ENCODE results near the gene TTC39B. TPM values are rescaled to one million over a fixed set of nuclear protein-coding genes. Genes with fewer than 3 reads are reported as not detected.

Gene TTC39B
- total and polyA plus RNA-seq, 4 experiments from 2014 or later, result 10.5 to 30.2 (median 19.9) TPM

DNA sequence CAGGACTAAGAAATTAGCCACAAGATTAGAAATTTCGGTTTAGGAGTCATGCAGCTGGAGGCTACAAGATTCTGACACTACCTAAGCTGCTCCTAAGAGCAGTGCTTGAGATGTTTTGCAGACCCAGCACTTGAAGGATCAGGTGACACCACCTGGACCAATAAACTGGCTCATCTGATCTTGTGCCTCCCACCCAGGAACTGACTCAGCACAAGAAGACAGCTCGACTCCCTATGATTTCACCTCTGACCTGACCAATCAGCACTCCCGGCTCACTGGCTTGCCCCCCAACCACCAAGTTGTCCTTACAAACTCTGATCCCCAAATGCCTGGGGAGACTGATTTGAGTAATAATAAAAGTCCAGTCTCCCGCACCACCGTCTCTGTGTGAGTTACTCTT, 170.4 kb downstream of the TTC39B start:
- intact Hi-C loops (cut with micrococcal nuclease), result no loop called here
- Histone ChIP-seq H3K27ac (ENCODE audit: low read depth, low read length) (no peak overlapping the region), H3K4me3 (ENCODE audit: low read length in 2 of 2) (no peak overlapping the region), H3K4me1 (ENCODE audit: insufficient read depth, low read length) (no peaks in the 10 kb centered on the region), H3K27me3 (ENCODE audit: insufficient read depth, low read length) (no peaks in the 10 kb centered on the region), H3K9me3 (ENCODE audit: control insufficient read depth in 1 of 2, low read length in 2 of 2) (no peaks in the 10 kb centered on the region), H3K36me3 (ENCODE audit: insufficient read depth, low read length) (no peaks in the 10 kb centered on the region)
- peaks cover 4 to 5% (median 5%) of the 10 kb centered on the region in 4 donors for H3K4me1 Mint-ChIP-seq
- ChIA-PET CTCF (ENCODE audit: partially characterized antibody) (interaction anchor here (0.9 to 7.2 kb wide), 5 partner anchors 12 to 66 kb away, joined by 3 to 126 read pairs (median 7); no protein-coding TSS in a partner anchor), POLR2A (ENCODE audit: partially characterized antibody) (no interaction called here)
- DNase-seq, result no peak
- H3K4me3 Mint-ChIP-seq, result no peak overlapping the region
- peaks cover 0 to 1% of the 10 kb centered on the region in 2 donors for H3K27me3 Mint-ChIP-seq
- H3K9me3 Mint-ChIP-seq, result peaks cover 0 to 2% (median 0%) of the 10 kb centered on the region in 8 donors
- H3K27ac Mint-ChIP-seq, result no peak overlapping the region
- H3K36me3 Mint-ChIP-seq, result no peaks in the 10 kb centered on the region

DNA sequence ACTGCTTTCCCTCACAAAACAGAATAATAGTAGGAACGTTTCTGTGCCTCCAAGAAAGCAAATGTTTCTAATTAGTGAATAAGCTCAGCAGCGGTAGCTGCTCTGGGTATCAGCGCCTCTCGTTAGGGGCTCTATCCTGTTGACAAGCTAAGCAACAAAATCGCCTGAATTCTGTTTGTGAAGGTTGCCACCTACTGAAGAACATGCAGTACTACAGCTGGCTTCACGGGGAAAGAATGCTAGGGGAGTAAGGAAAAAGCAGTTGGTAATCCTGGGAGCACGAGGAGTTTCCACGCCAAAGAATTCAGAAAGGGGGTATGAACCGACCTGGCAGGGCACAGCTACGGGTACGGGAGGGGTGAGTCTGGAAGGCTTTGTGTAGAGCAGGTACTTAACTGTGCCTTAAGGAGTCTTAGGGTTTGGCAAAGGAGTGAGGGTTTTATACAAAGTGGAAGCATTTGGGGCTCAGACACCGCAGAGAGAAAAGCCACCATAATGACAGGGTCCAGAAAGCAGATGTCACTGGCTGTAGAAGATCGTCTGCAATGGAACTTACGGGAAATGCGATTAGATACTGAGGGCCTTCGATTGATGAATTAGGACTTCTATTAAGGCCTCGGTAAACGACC, 171.7 kb downstream of the TTC39B start:
- POLR2A ChIA-PET (ENCODE audit: partially characterized antibody), result interaction anchor here (1.1 kb wide), 1 partner anchor 31 kb away, joined by 5 read pairs; no protein-coding TSS in a partner anchor
- Histone ChIP-seq H3K27ac (ENCODE audit: low read depth, low read length) (no peak overlapping the region), H3K9me3 (ENCODE audit: control insufficient read depth in 1 of 2, low read length in 2 of 2) (no peaks in the 10 kb centered on the region), H3K27me3 (ENCODE audit: insufficient read depth, low read length) (no peaks in the 10 kb centered on the region), H3K4me3 (ENCODE audit: low read length in 2 of 2) (no peak overlapping the region), H3K4me1 (ENCODE audit: insufficient read depth, low read length) (no peaks in the 10 kb centered on the region), H3K36me3 (ENCODE audit: insufficient read depth, low read length) (no peaks in the 10 kb centered on the region)
- intact Hi-C loops (cut with micrococcal nuclease), result loop anchor here (1.0 kb wide), 2 partner anchors 31 to 367 kb away; no protein-coding TSS in a partner anchor
- Mint-ChIP-seq H3K4me3 (peak overlapping the region in 2 of 8 donors; percentile 33 to 42), H3K27me3 (peaks cover 0 to 1% of the 10 kb centered on the region in 2 donors), H3K4me1 (peaks cover 4 to 5% (median 5%) of the 10 kb centered on the region in 4 donors), H3K27ac (no peak overlapping the region), H3K36me3 (no peaks in the 10 kb centered on the region), H3K9me3 (peaks cover 0 to 2% (median 0%) of the 10 kb centered on the region in 8 donors)
- CTCF ChIA-PET (ENCODE audit: partially characterized antibody), result interaction anchor here (0.8 to 7.2 kb wide), 22 partner anchors 8 to 1707 kb away, joined by 3 to 126 read pairs (median 4); no protein-coding TSS in a partner anchor
- DNase-seq, result peak; percentile 41 to 59 (median 54)

DNA sequence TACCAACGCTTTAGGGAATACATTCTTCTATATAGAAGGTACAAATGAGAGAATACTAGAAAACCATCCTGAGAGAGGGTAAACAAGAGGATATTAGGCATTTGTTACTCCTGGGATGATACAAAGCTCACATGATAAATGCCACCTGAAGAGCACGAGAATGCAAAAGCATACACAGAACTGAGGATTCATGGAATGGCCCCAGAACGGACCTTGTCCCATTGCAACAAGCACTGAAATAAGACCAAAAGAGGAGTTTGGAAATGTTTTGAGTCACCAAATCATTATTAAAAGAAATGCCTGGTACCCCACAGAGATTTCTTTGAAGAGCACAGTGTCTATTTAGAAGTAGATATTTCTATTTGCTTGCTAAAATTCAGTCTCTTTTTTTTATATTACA, 173.5 kb downstream of the TTC39B start:
- intact Hi-C loops (cut with micrococcal nuclease), result no loop called here
- H3K4me1 ChIP-seq (ENCODE audit: insufficient read depth, low read length), result no peaks in the 10 kb centered on the region
- no peak overlapping the region for H3K27ac Mint-ChIP-seq
- no peak overlapping the region for H3K4me3 Mint-ChIP-seq
- no peak for DNase-seq
- H3K36me3 ChIP-seq (ENCODE audit: insufficient read depth, low read length), result no peaks in the 10 kb centered on the region
- H3K4me3 ChIP-seq (ENCODE audit: low read length in 2 of 2), result no peak overlapping the region
- H3K27me3 ChIP-seq (ENCODE audit: insufficient read depth, low read length), result no peaks in the 10 kb centered on the region
- ChIA-PET POLR2A (ENCODE audit: partially characterized antibody) (no interaction called here), CTCF (ENCODE audit: partially characterized antibody) (interaction anchor here (2.6 to 7.2 kb wide), 2 partner anchors 29 kb away, joined by 10 to 126 read pairs; no protein-coding TSS in a partner anchor)
- peaks cover 0 to 2% (median 0%) of the 10 kb centered on the region in 8 donors for H3K9me3 Mint-ChIP-seq
- H3K27me3 Mint-ChIP-seq, result no peaks in the 10 kb centered on the region
- peaks cover 4 to 5% (median 5%) of the 10 kb centered on the region in 4 donors for H3K4me1 Mint-ChIP-seq
- H3K27ac ChIP-seq (ENCODE audit: low read depth, low read length), result no peak overlapping the region
- H3K36me3 Mint-ChIP-seq, result no peaks in the 10 kb centered on the region
- H3K9me3 ChIP-seq (ENCODE audit: control insufficient read depth in 1 of 2, low read length in 2 of 2), result no peaks in the 10 kb centered on the region

DNA sequence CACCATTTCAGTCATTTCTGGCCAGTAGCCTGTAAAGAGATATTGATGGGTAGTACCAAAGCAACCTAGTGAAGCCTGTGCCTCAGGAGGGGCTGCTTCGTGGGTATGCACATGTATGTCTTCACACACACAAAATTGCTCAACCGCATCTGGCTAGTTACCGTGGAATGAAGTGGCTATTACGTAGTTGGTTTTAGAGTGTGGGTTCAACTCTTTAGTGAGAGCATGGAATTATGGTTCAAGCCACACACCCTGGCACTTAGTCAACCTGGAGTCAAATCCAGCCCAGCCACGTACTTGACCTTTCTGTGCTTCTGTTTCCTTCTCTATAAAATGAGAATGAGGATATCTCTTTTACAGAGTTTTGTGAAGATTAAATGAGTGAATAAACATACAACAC, 174.9 kb downstream of the TTC39B start:
- POLR2A ChIA-PET (ENCODE audit: partially characterized antibody), result no interaction called here
- Mint-ChIP-seq H3K4me3 (no peak overlapping the region), H3K36me3 (no peaks in the 10 kb centered on the region), H3K27me3 (peaks cover under 1 to 3% of the 10 kb centered on the region in 2 donors), H3K9me3 (peaks cover 0 to 2% (median 0%) of the 10 kb centered on the region in 8 donors), H3K4me1 (peaks cover 4 to 5% (median 5%) of the 10 kb centered on the region in 4 donors), H3K27ac (no peak overlapping the region)
- Histone ChIP-seq H3K27me3 (ENCODE audit: insufficient read depth, low read length) (no peaks in the 10 kb centered on the region), H3K36me3 (ENCODE audit: insufficient read depth, low read length) (no peaks in the 10 kb centered on the region), H3K4me3 (ENCODE audit: low read length in 2 of 2) (no peak overlapping the region), H3K27ac (ENCODE audit: low read depth, low read length) (no peak overlapping the region), H3K4me1 (ENCODE audit: insufficient read depth, low read length) (no peaks in the 10 kb centered on the region), H3K9me3 (ENCODE audit: control insufficient read depth in 1 of 2, low read length in 2 of 2) (no peaks in the 10 kb centered on the region)
- intact Hi-C loops (cut with micrococcal nuclease), result no loop called here
- CTCF ChIA-PET (ENCODE audit: partially characterized antibody), result interaction anchor here (1.2 to 2.6 kb wide), 2 partner anchors 14 to 28 kb away, joined by 3 to 10 read pairs; no protein-coding TSS in a partner anchor
- DNase-seq, result no peak

DNA sequence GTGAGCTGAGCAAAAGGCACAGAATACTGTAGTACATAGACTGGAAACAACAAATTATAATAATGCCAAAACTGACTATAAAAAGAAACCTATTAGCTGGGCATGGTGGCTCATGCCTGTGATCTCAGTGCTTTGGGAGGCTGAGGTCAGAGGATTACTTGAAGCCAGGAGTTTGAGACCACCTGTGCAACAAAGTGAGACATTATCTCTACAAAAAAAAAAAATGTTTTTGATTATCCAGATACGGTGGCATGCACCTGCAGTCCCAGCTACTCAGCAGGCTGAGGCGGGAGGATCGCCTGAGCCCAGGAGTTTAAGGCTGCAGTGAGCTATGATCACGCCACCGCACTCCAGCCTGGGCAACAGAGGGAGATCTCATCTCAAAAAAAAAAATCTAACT, 175.9 kb downstream of the TTC39B start:
- peaks cover 4 to 5% (median 5%) of the 10 kb centered on the region in 4 donors for H3K4me1 Mint-ChIP-seq
- H3K36me3 Mint-ChIP-seq, result no peaks in the 10 kb centered on the region
- Histone ChIP-seq H3K4me3 (ENCODE audit: low read length in 2 of 2) (no peak overlapping the region), H3K27ac (ENCODE audit: low read depth, low read length) (no peak overlapping the region), H3K36me3 (ENCODE audit: insufficient read depth, low read length) (no peaks in the 10 kb centered on the region), H3K9me3 (ENCODE audit: control insufficient read depth in 1 of 2, low read length in 2 of 2) (no peaks in the 10 kb centered on the region), H3K4me1 (ENCODE audit: insufficient read depth, low read length) (no peaks in the 10 kb centered on the region), H3K27me3 (ENCODE audit: insufficient read depth, low read length) (no peaks in the 10 kb centered on the region)
- ChIA-PET CTCF (ENCODE audit: partially characterized antibody) (interaction anchor here (2.6 kb wide), 1 partner anchor 27 kb away, joined by 10 read pairs; no protein-coding TSS in a partner anchor), POLR2A (ENCODE audit: partially characterized antibody) (no interaction called here)
- H3K27me3 Mint-ChIP-seq, result peaks cover 5 to 8% of the 10 kb centered on the region in 2 donors
- no peak overlapping the region for H3K27ac Mint-ChIP-seq
- intact Hi-C loops (cut with micrococcal nuclease), result no loop called here
- DNase-seq, result no peak
- H3K9me3 Mint-ChIP-seq, result no peaks in the 10 kb centered on the region
- H3K4me3 Mint-ChIP-seq, result no peak overlapping the region

DNA sequence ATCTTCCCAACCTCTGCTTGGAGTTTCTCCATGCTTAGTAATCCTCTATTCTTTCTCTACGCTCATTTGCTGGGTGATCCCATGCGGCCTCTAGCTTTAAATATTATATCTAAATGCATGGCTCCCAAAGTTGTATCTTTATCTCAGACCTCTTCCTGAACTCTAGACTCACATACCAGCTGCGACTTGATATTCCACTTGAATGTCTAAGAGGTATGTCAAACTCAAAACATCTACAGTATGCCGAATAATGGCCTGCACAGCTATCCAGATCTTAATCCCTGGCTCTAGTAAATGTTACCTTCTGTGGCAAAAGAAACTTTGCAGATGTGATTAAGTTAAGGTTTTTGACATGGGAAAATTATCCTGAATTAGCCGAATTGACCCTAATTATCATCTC, 179.2 kb downstream of the TTC39B start:
- ChIA-PET POLR2A (ENCODE audit: partially characterized antibody) (no interaction called here), CTCF (ENCODE audit: partially characterized antibody) (no interaction called here)
- Histone ChIP-seq H3K27ac (ENCODE audit: low read depth, low read length) (no peak overlapping the region), H3K4me3 (ENCODE audit: low read length in 2 of 2) (no peak overlapping the region), H3K27me3 (ENCODE audit: insufficient read depth, low read length) (no peaks in the 10 kb centered on the region), H3K9me3 (ENCODE audit: control insufficient read depth in 1 of 2, low read length in 2 of 2) (no peaks in the 10 kb centered on the region), H3K36me3 (ENCODE audit: insufficient read depth, low read length) (no peaks in the 10 kb centered on the region), H3K4me1 (ENCODE audit: insufficient read depth, low read length) (no peaks in the 10 kb centered on the region)
- Mint-ChIP-seq H3K4me1 (peaks cover 0 to 3% (median under 1%) of the 10 kb centered on the region in 4 donors), H3K4me3 (no peak overlapping the region), H3K36me3 (no peaks in the 10 kb centered on the region), H3K27me3 (peaks cover 10 to 13% of the 10 kb centered on the region in 2 donors), H3K9me3 (no peaks in the 10 kb centered on the region), H3K27ac (no peak overlapping the region)
- no peak for DNase-seq
- intact Hi-C loops (cut with micrococcal nuclease), result no loop called here

DNA sequence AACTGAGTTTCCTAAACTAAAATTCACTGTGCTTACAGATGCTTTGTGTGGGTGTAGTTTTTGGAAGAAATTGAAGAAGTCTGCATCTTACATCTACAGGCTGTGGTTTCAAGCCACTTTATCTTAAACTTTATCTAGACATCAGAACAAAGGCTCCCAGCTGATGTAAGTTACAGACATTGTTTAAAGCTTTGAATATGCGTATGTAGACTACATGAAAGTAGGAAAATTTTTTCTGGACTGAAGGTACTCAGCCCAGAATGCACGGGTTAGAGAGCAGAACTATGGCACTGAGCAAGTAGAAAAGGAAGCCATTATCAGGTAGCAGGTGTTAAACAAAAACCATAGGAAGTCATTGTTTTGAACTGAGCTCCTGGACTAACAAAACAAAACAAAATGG, 185.4 kb downstream of the TTC39B start:
- ChIA-PET POLR2A (ENCODE audit: partially characterized antibody) (no interaction called here), CTCF (ENCODE audit: partially characterized antibody) (interaction anchor here (0.8 to 1.5 kb wide), 4 partner anchors 14 to 28 kb away, joined by 3 to 10 read pairs (median 6); no protein-coding TSS in a partner anchor)
- peaks cover 9 to 11% of the 10 kb centered on the region in 2 donors for H3K27me3 Mint-ChIP-seq
- no peaks in the 10 kb centered on the region for H3K36me3 Mint-ChIP-seq
- Histone ChIP-seq H3K27me3 (ENCODE audit: insufficient read depth, low read length) (no peaks in the 10 kb centered on the region), H3K4me1 (ENCODE audit: insufficient read depth, low read length) (peaks cover 13% of the 10 kb centered on the region), H3K4me3 (ENCODE audit: low read length in 2 of 2) (no peak overlapping the region), H3K27ac (ENCODE audit: low read depth, low read length) (no peak overlapping the region), H3K36me3 (ENCODE audit: insufficient read depth, low read length) (no peaks in the 10 kb centered on the region), H3K9me3 (ENCODE audit: control insufficient read depth in 1 of 2, low read length in 2 of 2) (no peaks in the 10 kb centered on the region)
- H3K4me1 Mint-ChIP-seq, result peaks cover 14 to 24% (median 18%) of the 10 kb centered on the region in 4 donors
- intact Hi-C loops (cut with micrococcal nuclease), result no loop called here
- no peaks in the 10 kb centered on the region for H3K9me3 Mint-ChIP-seq
- peak overlapping the region in 6 of 8 donors; percentile 7 to 66 (median 42) for H3K4me3 Mint-ChIP-seq
- peak in 4 of 5 donors; percentile 15 to 31 (median 20) for DNase-seq
- peak overlapping the region; percentile 2 to 90 (median 63) for H3K27ac Mint-ChIP-seq

Measured in CD4-positive, alpha-beta memory T cell (primary cell).